Nephron progenitor cell (in vitro differentiated cells): ENCODE results near the gene BRMS1.

Source experiments
- DNase-seq: peaks from one replicate; pipeline ENCODE4 v3.0.0; 2021
- H3K27ac Mint-ChIP-seq: 2 replicates; pipeline ENCODE4 v1.8.0; 2021; ENCODE audit warnings: mild to moderate bottlenecking, moderate library complexity, mixed read lengths
- H3K27me3 Mint-ChIP-seq: 2 replicates; pipeline ENCODE4 v1.8.0; 2021; ENCODE audit warnings: mild to moderate bottlenecking, low read depth, mixed read lengths; ENCODE audit not compliant: poor library complexity
- H3K36me3 Mint-ChIP-seq: 2 replicates; pipeline ENCODE4 v1.8.0; 2021; ENCODE audit warnings: low read depth, mixed read lengths
- H3K4me1 Mint-ChIP-seq: 2 replicates; pipeline ENCODE4 v1.8.0; 2021; ENCODE audit warnings: mixed read lengths
- H3K4me3 Mint-ChIP-seq: 2 replicates; pipeline ENCODE4 v1.8.0; 2021; ENCODE audit warnings: mild to moderate bottlenecking, moderate library complexity, mixed read lengths
- H3K9me3 Mint-ChIP-seq: 2 replicates; pipeline ENCODE4 v1.8.0; 2021; ENCODE audit warnings: mild to moderate bottlenecking, moderate library complexity, mixed read lengths
- TF ChIP-seq, protein P1 (sequence below): fragments of 200-600 bp; sonication (generic); IDR thresholded peaks from 2 replicates; pipeline ENCODE4 v1.5.0; 2021; ENCODE audit warnings: antibody characterized with exemption

BRMS1 gene

DNA sequence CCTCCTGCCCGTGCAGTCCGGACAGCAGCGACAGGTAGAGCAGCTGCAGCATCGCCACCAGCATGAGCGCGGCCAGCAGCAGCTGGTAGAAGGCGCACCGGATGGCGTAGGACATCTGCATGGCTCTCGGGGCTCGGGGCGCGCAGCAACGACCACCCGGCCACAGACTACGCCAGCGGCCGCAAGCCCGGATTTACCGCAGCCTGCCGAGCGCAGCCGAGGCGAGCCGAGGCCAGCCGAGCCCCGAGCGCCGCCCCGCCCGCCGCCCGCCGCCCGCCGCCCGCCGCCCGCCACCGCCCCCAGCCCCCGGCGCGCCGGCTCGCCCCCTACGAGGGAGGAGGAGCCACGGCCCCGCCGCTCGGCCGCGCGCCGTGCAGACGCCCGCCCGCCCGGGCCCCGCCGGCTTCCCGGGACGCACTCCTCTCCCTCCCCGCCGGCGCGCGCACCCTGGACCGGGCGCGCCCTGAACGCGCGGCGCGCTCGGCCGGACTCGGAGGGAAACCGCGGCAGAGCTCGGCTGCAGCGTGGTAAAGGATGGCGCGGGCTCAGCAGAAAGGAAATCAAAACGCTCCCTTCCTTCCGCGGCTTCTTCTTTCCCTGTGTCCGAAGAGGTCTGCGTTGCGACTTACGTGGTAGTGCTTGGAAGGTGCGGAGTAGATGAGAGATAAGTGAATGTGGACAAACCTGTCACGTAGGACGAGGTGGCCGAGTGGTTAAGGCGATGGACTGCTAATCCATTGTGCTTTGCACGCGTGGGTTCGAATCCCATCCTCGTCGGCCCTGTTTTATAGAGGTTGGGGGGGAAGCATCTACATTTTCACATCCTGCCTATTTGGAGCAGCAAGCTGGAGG, 2.7 kb upstream of the BRMS1 start, which contains the start of gene B4GAT1:
Gene B4GAT1, minus strand, starts transcription at position 205 of the 852 bp plus-strand sequence. Its CDS starts 84 bp downstream, at position 121.
- Mint-ChIP-seq H3K27me3 (peaks cover 12% of the 10 kb centered on the region), H3K27ac (peak within 1 kb of the TSS; percentile 98), H3K36me3 (peaks cover 19% of the 10 kb centered on the region), H3K9me3 (peaks cover 3% of the 10 kb centered on the region), H3K4me3 (peak within 1 kb of the TSS; percentile 96), H3K4me1 (peaks cover 49% of the 10 kb centered on the region)
- DNase-seq = peak; percentile 83
- TF ChIP-seq, protein P1, sequence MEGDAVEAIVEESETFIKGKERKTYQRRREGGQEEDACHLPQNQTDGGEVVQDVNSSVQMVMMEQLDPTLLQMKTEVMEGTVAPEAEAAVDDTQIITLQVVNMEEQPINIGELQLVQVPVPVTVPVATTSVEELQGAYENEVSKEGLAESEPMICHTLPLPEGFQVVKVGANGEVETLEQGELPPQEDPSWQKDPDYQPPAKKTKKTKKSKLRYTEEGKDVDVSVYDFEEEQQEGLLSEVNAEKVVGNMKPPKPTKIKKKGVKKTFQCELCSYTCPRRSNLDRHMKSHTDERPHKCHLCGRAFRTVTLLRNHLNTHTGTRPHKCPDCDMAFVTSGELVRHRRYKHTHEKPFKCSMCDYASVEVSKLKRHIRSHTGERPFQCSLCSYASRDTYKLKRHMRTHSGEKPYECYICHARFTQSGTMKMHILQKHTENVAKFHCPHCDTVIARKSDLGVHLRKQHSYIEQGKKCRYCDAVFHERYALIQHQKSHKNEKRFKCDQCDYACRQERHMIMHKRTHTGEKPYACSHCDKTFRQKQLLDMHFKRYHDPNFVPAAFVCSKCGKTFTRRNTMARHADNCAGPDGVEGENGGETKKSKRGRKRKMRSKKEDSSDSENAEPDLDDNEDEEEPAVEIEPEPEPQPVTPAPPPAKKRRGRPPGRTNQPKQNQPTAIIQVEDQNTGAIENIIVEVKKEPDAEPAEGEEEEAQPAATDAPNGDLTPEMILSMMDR = no peak

DNA sequence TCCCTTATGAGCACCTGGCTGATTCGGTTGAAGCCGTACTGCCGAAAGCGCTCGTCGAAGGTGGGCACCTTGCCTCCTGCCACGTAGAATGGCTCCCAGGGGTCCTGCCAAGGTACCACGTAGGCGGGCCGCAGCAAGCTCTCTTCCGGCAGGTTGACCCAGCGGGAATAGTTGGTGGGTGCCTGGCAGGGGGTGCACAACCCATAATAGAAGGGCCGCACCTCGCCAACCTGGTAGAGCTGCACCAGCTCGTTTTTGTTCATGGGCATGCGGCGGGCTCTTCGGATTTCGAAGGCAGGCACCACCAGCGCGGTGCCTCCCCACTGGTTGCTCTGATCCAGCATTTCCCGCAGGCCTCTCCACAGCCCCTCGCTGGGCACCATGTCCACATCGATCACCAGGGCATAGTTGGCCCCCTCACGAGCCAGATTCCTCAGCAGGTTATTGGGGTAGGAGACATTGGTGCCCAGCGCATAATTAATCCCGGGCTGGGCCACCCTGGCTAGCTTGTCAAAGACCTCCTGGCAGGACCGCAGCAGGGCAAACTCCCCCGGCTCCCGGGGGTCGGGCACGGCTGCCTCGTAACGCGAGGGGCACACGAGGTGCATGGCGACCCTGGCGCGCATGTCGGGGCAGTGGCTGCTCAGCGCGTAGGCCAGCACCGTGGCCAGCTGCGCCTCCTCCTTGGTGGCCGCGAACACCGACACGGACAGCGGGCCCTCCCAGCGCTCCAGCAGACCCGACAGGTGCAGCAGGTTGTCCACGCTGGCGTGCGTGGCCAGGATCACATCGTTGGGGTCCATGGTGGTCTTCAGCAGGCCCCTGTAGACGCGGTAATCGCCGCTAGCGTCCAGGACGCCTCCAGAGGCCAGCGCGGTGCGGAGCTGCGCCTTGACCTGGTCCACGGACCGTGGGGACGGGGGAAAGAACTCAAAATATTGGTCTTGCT, 1.8 kb upstream of the BRMS1 start:
- Mint-ChIP-seq H3K4me1 (peaks cover 49% of the 10 kb centered on the region), H3K36me3 (peaks cover 15% of the 10 kb centered on the region), H3K4me3 (peak overlapping the region; percentile 96), H3K27ac (no peak overlapping the region), H3K27me3 (peaks cover 12% of the 10 kb centered on the region), H3K9me3 (peaks cover 3% of the 10 kb centered on the region)
- DNase-seq = no peak
- TF ChIP-seq, protein P1 = no peak

DNA sequence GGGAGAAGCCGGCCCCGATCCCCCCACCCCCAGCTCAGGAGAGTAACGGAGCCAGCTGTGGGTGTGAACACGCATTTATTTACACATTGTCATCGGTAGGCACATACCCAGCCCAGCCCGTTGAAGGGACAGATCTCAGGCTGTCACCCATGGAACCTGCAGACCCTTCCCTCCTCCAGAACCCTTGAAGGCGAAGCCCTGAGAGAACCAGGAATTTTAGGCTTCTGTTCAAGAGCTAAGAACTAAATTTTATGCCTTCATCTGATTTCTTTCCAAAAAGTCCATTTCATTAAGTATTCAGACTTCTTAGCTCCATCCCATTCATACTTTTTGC, 379 bp upstream of the BRMS1 start:
- TF ChIP-seq, protein P1 = no peak
- H3K4me3 Mint-ChIP-seq = peak overlapping the region; percentile 96
- peaks cover 11% of the 10 kb centered on the region for H3K36me3 Mint-ChIP-seq
- H3K9me3 Mint-ChIP-seq = peaks cover 3% of the 10 kb centered on the region
- peaks cover 12% of the 10 kb centered on the region for H3K27me3 Mint-ChIP-seq
- DNase-seq = no peak
- peak overlapping the region; percentile 97 for H3K27ac Mint-ChIP-seq
- peaks cover 49% of the 10 kb centered on the region for H3K4me1 Mint-ChIP-seq

DNA sequence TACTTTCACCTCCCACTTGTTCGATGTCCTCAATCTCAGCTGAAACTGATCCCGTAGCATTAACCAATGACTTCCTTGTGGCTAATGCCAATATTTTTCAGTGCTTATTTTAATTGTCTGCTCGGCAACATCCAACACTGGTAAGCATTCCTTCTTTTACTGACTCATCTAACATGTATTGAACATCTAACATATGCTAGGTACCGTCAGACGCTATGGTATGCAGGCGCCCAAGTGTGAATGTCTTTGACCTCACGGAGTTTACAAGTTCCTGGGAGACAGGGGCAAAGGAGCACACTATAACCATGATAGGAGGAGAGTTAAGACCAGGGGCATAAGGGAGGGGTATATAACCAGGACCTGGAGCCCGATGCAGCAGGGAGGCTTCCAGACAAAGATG, 1.7 kb downstream of the BRMS1 start:
- no peak for DNase-seq
- peaks cover 42% of the 10 kb centered on the region for H3K4me1 Mint-ChIP-seq
- peaks cover 11% of the 10 kb centered on the region for H3K36me3 Mint-ChIP-seq
- H3K4me3 Mint-ChIP-seq = peak overlapping the region; percentile 96
- TF ChIP-seq, protein P1 = no peak
- peaks cover 3% of the 10 kb centered on the region for H3K9me3 Mint-ChIP-seq
- H3K27ac Mint-ChIP-seq = no peak overlapping the region
- H3K27me3 Mint-ChIP-seq = peaks cover 8% of the 10 kb centered on the region

DNA sequence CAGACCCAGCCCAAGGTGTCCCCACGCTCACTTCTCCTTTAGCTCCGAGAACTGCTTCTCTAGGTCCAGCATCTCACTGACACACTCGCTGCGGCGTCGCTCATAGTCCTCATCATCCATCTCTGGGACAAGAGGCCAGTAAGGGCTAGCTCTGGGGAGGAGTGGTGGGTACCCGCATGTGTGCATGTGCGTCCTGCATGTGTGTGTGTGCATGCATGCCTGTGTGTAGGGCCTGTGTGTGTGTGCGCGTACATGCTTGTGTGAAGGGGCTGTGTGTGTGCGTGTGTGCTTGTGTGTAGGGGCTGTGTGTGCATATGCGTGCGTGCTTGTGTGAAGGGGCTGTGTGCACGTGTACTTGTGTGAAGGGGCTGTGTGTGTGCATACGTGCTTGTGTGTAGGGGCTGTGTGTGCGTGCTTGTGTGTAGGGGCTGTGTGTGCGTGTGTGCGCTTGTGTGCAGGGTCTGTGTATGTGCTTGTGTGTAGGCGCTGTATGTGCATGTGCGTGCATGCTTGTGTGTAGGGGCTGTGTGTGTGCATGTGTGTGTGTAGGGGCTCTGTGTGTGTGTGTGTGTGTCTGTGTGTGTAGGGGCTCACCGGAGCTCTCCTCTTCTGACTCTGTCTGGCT, 3.3 kb downstream of the BRMS1 start:
- Mint-ChIP-seq H3K4me1 (peaks cover 45% of the 10 kb centered on the region), H3K36me3 (peaks cover 11% of the 10 kb centered on the region), H3K9me3 (no peaks in the 10 kb centered on the region), H3K4me3 (no peak overlapping the region), H3K27ac (no peak overlapping the region), H3K27me3 (peaks cover 5% of the 10 kb centered on the region)
- TF ChIP-seq, protein P1 = no peak
- DNase-seq = no peak
